GM12878 (cell line): ENCODE measurements around the gene ZSCAN18. TPM values are rescaled to one million over a fixed set of nuclear protein-coding genes. Genes with fewer than 3 reads are reported as not detected.

Experiments used
- ATAC-seq: fragments of 200-7000 bp; cut with Tn5 transposase; 3 replicates; pipeline ENCODE4 v1.9.1; 2020; ENCODE audit warnings: mild to moderate bottlenecking, moderate library complexity
- BruUV-seq: library from RNA; stranded (reverse); fragments of 400-500 nt; replicated peaks from 2 replicates; lab custom pipeline; 2021; lab: Mats Ljungman, UMichigan
- CTCF ChIA-PET: fragments of 300-600 bp; sonication (Branson Sonifier 250); formaldehyde crosslinking; extraction: SDS; loops from one replicate; lab custom pipeline; 2021; ENCODE audit warnings: inconsistent platforms; lab: Yijun Ruan, JAX
- POLR2A ChIA-PET: fragments of 350-600 bp; formaldehyde crosslinking; extraction: SDS; loops from one replicate; lab custom pipeline; 2021; ENCODE audit warnings: inconsistent platforms; lab: Charles Lee
- RAD21 ChIA-PET: fragments of 300-600 bp; sonication (Branson Sonifier 250); formaldehyde crosslinking; loops from one replicate; lab custom pipeline; 2023; ENCODE audit warnings: antibody characterized with exemption; ENCODE audit not compliant: unreplicated experiment; lab: Charles Lee
- SMC1A ChIA-PET: fragments of 300-600 bp; sonication (Branson Sonifier 250); formaldehyde crosslinking; loops from one replicate; lab custom pipeline; 2023; ENCODE audit not compliant: unreplicated experiment, uncharacterized antibody; lab: Charles Lee
- DNase-seq: peaks from one replicate; pipeline ENCODE4 v3.0.0-alpha.2; 2011; ENCODE audit warnings: low read depth, low spot score
- FAIRE-seq: peaks from 3 replicates; lab custom pipeline; 2011; peaks lifted over from hg19 to GRCh38; lab: Jason Lieb, UNC
- H2AFZ ChIP-seq: 2 replicates; pipeline ENCODE4 v1.6.0; 2011; ENCODE audit warnings: low read depth, low read length, control low read depth; ENCODE audit not compliant: control insufficient read depth
- H3K27ac ChIP-seq: 2 replicates; pipeline ENCODE4 v1.5.1; 2011; ENCODE audit warnings: control low read depth; ENCODE audit not compliant: control insufficient read depth, insufficient read depth
- H3K27me3 ChIP-seq, 2 experiments: replicated peaks in 1 of 2; 2 replicates each; pipeline versions ENCODE4 v1.6.0 to v1.6.1; 2011; ENCODE audit warnings: low read length in 1 of 2; ENCODE audit not compliant: control insufficient read depth in 2 of 2, insufficient read depth in 2 of 2
- H3K36me3 ChIP-seq, 2 experiments: 2 replicates each; pipeline ENCODE4 v1.5.1; 2011; ENCODE audit warnings: low read length in 1 of 2; ENCODE audit not compliant: control insufficient read depth in 2 of 2, insufficient read depth in 2 of 2
- H3K4me1 ChIP-seq: 2 replicates; pipeline ENCODE4 v1.6.1; 2011; ENCODE audit warnings: mild to moderate bottlenecking, low read length, moderate library complexity, mixed read lengths; ENCODE audit not compliant: control insufficient read depth, insufficient read depth
- H3K4me2 ChIP-seq: 2 replicates; pipeline ENCODE4 v1.6.0; 2011; ENCODE audit warnings: control low read depth; ENCODE audit not compliant: control insufficient read depth, insufficient read depth
- H3K4me3 ChIP-seq: fragments of 200-600 bp; sonication (generic); 2 replicates; pipeline ENCODE4 v1.5.1; 2016
- H3K79me2 ChIP-seq: 2 replicates; pipeline ENCODE4 v1.6.0; 2011; ENCODE audit warnings: low read length; ENCODE audit not compliant: control insufficient read depth, insufficient read depth
- H3K9ac ChIP-seq: 2 replicates; pipeline ENCODE4 v1.8.0; 2011; ENCODE audit warnings: low read length, control low read depth, mixed read lengths; ENCODE audit not compliant: control insufficient read depth, insufficient read depth
- H3K9me3 ChIP-seq: replicated peaks from 3 replicates; pipeline ENCODE4 v1.5.1; 2011; ENCODE audit warnings: mild to moderate bottlenecking, low read length; ENCODE audit not compliant: control insufficient read depth, insufficient read depth
- H4K20me1 ChIP-seq: 2 replicates; pipeline ENCODE4 v1.6.0; 2011; ENCODE audit not compliant: control insufficient read depth, insufficient read depth
- CREB1 ChIP-seq: IDR thresholded peaks from 2 replicates; pipeline ENCODE4 v1.6.1; 2012; ENCODE audit warnings: low read depth, mild to moderate bottlenecking, inconsistent platforms
- MAX ChIP-seq: IDR thresholded peaks from 2 replicates; pipeline ENCODE4 v1.6.1; 2012; ENCODE audit warnings: low read depth, low read length, improper control_type of control experiment
- MXI1 ChIP-seq: fragments of 150-350 bp; IDR thresholded peaks from 2 replicates; pipeline ENCODE4 v1.6.1; 2011; ENCODE audit warnings: low read depth, mild to moderate bottlenecking, inconsistent platforms, low read length, improper control_type of control experiment
- MYB ChIP-seq: fragments of 150-350 bp; IDR thresholded peaks from 2 replicates; pipeline ENCODE4 v1.6.1; 2014; ENCODE audit warnings: mild to moderate bottlenecking, low read depth, low read length, borderline replicate concordance
- RCOR1 ChIP-seq: conservative IDR thresholded peaks from 2 replicates; pipeline ENCODE4 v1.6.1; 2012; ENCODE audit warnings: low read depth, low read length, improper control_type of control experiment
- SIX5 ChIP-seq: IDR thresholded peaks from 2 replicates; pipeline ENCODE4 v1.6.1; 2011; ENCODE audit warnings: mild to moderate bottlenecking, low read depth, low read length, moderate library complexity; ENCODE audit not compliant: severe bottlenecking
- STAT3 ChIP-seq: IDR thresholded peaks from 2 replicates; pipeline ENCODE4 v1.6.1; 2011; ENCODE audit warnings: low read depth, low read length, improper control_type of control experiment
- ZNF274 ChIP-seq: IDR thresholded peaks from one replicate; pipeline ENCODE4 v1.8.0; 2011; ENCODE audit not compliant: insufficient read length, insufficient read depth
- ZNF384 ChIP-seq: IDR thresholded peaks from 2 replicates; pipeline ENCODE4 v1.6.1; 2012; ENCODE audit warnings: low read depth, mild to moderate bottlenecking, low read length, improper control_type of control experiment, borderline replicate concordance
- WGBS: methylation state at CpG from one replicate; pipeline ENCODE4 v1.1.6; 2016; ENCODE audit warnings: low lambda C conversion rate; ENCODE audit not compliant: insufficient replicate concordance, insufficient coverage; ENCODE audit errors: missing lambda C conversion rate; 5-methylcytosine and 5-hydroxymethylcytosine counted together
- in situ Hi-C: fragments of 300-500 bp; cut with MboI; formaldehyde crosslinking; loops from 9 replicates; pipeline ENCODE4 v1.14.3; 2018; ENCODE audit warnings: mixed read lengths
- intact Hi-C: fragments of 100-400 bp; cut with micrococcal nuclease; formaldehyde crosslinking; loops from one replicate; pipeline ENCODE4 v1.14.2; 2022; ENCODE audit not compliant: unreplicated experiment
- polyA plus RNA-seq, 11 experiments: library from polyadenylated mRNA; depleted of rRNA in 4 of 11; unstranded in 6 of 11; stranded (reverse) in 5 of 11; fragments of >200 nt; fragmentation: Nextera tagmentation in 4 of 11; fragmentation: Illumina TruSeq in 1 of 11; extraction: Ambion mirVana in 4 of 11; extraction: Trizol in 1 of 11; gene quantifications; 1 replicate in 1 of 11; 2 replicates in 10 of 11; pipeline versions ENCODE4 v1.2.1 to v1.2.3, GENCODE V29; 2011 to 2016; ENCODE audit warnings: inconsistent platforms in 2 of 11, missing spikeins in 2 of 11, low read depth in 1 of 11
- total RNA-seq, 4 experiments: library from RNA; depleted of rRNA in 3 of 4; stranded (reverse); fragments of >200 nt in 3 of 4; fragmentation: Illumina TruSeq in 1 of 4; extraction: Trizol in 1 of 4; gene quantifications; 2 replicates each; pipeline versions ENCODE4 v1.2.1 to v1.2.3, GENCODE V29; 2013 to 2021
- TF ChIP-seq, protein P1 (sequence below): IDR thresholded peaks from 2 replicates; pipeline ENCODE4 v1.6.1; 2011; ENCODE audit warnings: borderline replicate concordance, low read depth, mild to moderate bottlenecking, moderate library complexity, mixed read lengths, low read length; ENCODE audit not compliant: insufficient read depth; ENCODE audit errors: extremely low read length

Gene ZSCAN18
- total and polyA plus RNA-seq, 10 of the 15 experiments (the other 5 are each of a cell fraction or from before 2014, with no cell fraction given): 0.64 TPM; not detected in 8

GRCh38 chr19:58108546-58108817 is 10.5 kb upstream of the ZSCAN18 start:
- no peaks in the 10 kb centered on the region for H3K36me3 ChIP-seq
- BruUV-seq: no TSS peak
- CTCF ChIA-PET: no interaction called here
- FAIRE-seq: no peak
- RAD21 ChIA-PET: no interaction called here
- no peaks in the 10 kb centered on the region for H3K4me1 ChIP-seq
- no peak overlapping the region for H3K4me2 ChIP-seq
- H3K79me2 ChIP-seq: no peaks in the 10 kb centered on the region
- TF ChIP-seq RCOR1 (no peak), SIX5 (no peak), STAT3 (no peak), MYB (no peak), CREB1 (no peak), MXI1 (no peak), MAX (no peak), ZNF384 (no peak), ZNF274 (no peak)
- TF ChIP-seq, protein P1, sequence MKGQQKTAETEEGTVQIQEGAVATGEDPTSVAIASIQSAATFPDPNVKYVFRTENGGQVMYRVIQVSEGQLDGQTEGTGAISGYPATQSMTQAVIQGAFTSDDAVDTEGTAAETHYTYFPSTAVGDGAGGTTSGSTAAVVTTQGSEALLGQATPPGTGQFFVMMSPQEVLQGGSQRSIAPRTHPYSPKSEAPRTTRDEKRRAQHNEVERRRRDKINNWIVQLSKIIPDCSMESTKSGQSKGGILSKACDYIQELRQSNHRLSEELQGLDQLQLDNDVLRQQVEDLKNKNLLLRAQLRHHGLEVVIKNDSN: no peak
- TF ChIP-seq, all 136 proteins: peak for 0
- in situ Hi-C loops: no loop called here
- Histone ChIP-seq H3K4me3 (no peak overlapping the region), H3K9ac (no peak overlapping the region), H2AFZ (no peak overlapping the region), H3K27ac (no peak overlapping the region), H3K27me3 (no peaks in the 10 kb centered on the region), H4K20me1 (no peaks in the 10 kb centered on the region), H3K9me3 (peaks cover 8% of the 10 kb centered on the region)
- POLR2A ChIA-PET: no interaction called here
- intact Hi-C loops: no loop called here
- SMC1A ChIA-PET: no interaction called here
- DNase-seq (no peak), ATAC-seq (no peak)
- 17% methylated on average over 3 of the region's 3 CpGs for WGBS
